H9 (cell line): ENCODE results near the gene KAZN. TPM values are rescaled to one million over a fixed set of nuclear protein-coding genes. Genes with fewer than 3 reads are reported as not detected.

Experiments
- DNase-seq: peaks from one replicate; pipeline ENCODE4 v3.0.0-alpha.2; 2017
- H2AFZ ChIP-seq: one replicate; pipeline ENCODE4 v1.6.1; 2013; ENCODE audit warnings: mild to moderate bottlenecking, low read length, control low read depth, moderate library complexity
- H2AK5ac ChIP-seq: 2 replicates; pipeline ENCODE4 v1.6.1; 2013; ENCODE audit warnings: low read length, control low read depth, mixed read lengths; ENCODE audit not compliant: insufficient read length
- H2BK120ac ChIP-seq: one replicate; pipeline ENCODE4 v1.6.1; 2013; ENCODE audit warnings: low read depth, mild to moderate bottlenecking, low read length, control low read depth, inconsistent platforms; ENCODE audit not compliant: poor library complexity, severe bottlenecking
- H2BK12ac ChIP-seq: 2 replicates; pipeline ENCODE4 v1.6.1; 2013; ENCODE audit warnings: low read length, control low read depth, mixed read lengths, low read depth; ENCODE audit not compliant: insufficient read length
- H2BK15ac ChIP-seq: 2 replicates; pipeline ENCODE4 v1.6.1; 2013; ENCODE audit warnings: low read depth, low read length, control low read depth
- H2BK20ac ChIP-seq: one replicate; pipeline ENCODE4 v1.6.1; 2013; ENCODE audit warnings: low read depth, mild to moderate bottlenecking, low read length, control low read depth, inconsistent platforms; ENCODE audit not compliant: poor library complexity, severe bottlenecking
- H2BK5ac ChIP-seq: 2 replicates; pipeline ENCODE4 v1.6.1; 2013; ENCODE audit warnings: low read length, control low read depth, mixed read lengths; ENCODE audit not compliant: insufficient read length
- H3K14ac ChIP-seq: 2 replicates; pipeline ENCODE4 v1.6.1; 2013; ENCODE audit warnings: low read length, control low read depth; ENCODE audit not compliant: insufficient read depth
- H3K18ac ChIP-seq: 2 replicates; pipeline ENCODE4 v1.6.1; 2013; ENCODE audit warnings: low read depth, mild to moderate bottlenecking, mixed read lengths, low read length, control low read depth; ENCODE audit not compliant: insufficient read length
- H3K23ac ChIP-seq: 2 replicates; pipeline ENCODE4 v1.6.1; 2013; ENCODE audit warnings: low read length, control low read depth, mixed read lengths, low read depth; ENCODE audit not compliant: insufficient read length
- H3K23me2 ChIP-seq: 2 replicates; pipeline ENCODE4 v1.6.1; 2013; ENCODE audit warnings: low read depth, mild to moderate bottlenecking, mixed read lengths, low read length, control low read depth; ENCODE audit not compliant: insufficient read length, poor library complexity, severe bottlenecking
- H3K27ac ChIP-seq: 2 replicates; pipeline ENCODE4 v1.5.1; 2013; ENCODE audit warnings: low read length, control low read depth, mixed read lengths, low read depth; ENCODE audit not compliant: insufficient read length
- H3K27me3 ChIP-seq: 2 replicates; pipeline ENCODE4 v1.6.1; 2013; ENCODE audit warnings: low read length, control low read depth, inconsistent platforms; ENCODE audit not compliant: insufficient read depth
- H3K4ac ChIP-seq: 2 replicates; pipeline ENCODE4 v1.6.1; 2013; ENCODE audit warnings: low read depth, mild to moderate bottlenecking, control low read depth, inconsistent platforms, low read length, moderate library complexity
- H3K4me1 ChIP-seq: 2 replicates; pipeline ENCODE4 v1.6.1; 2013; ENCODE audit warnings: low read length, control low read depth, inconsistent platforms; ENCODE audit not compliant: insufficient read depth
- H3K4me2 ChIP-seq: 2 replicates; pipeline ENCODE4 v1.6.1; 2013; ENCODE audit warnings: low read length, control low read depth, mixed read lengths; ENCODE audit not compliant: insufficient read length, insufficient read depth
- H3K56ac ChIP-seq: 2 replicates; pipeline ENCODE4 v1.6.1; 2013; ENCODE audit warnings: low read depth, mild to moderate bottlenecking, mixed read lengths, low read length, control low read depth; ENCODE audit not compliant: insufficient read length
- H3K79me1 ChIP-seq: 2 replicates; pipeline ENCODE4 v1.6.1; 2013; ENCODE audit warnings: low read depth, mild to moderate bottlenecking, moderate library complexity, low read length, control low read depth, inconsistent platforms; ENCODE audit not compliant: insufficient read depth, poor library complexity, severe bottlenecking
- H3K79me2 ChIP-seq: 2 replicates; pipeline ENCODE4 v1.6.1; 2013; ENCODE audit warnings: low read length, control low read depth, inconsistent platforms; ENCODE audit not compliant: insufficient read depth
- H3K9ac ChIP-seq: 2 replicates; pipeline ENCODE4 v1.6.1; 2013; ENCODE audit warnings: low read length, control low read depth, mixed read lengths; ENCODE audit not compliant: insufficient read length; ENCODE audit errors: extremely low read depth
- H3K9me3 ChIP-seq: one replicate; pipeline ENCODE4 v1.6.1; 2013; ENCODE audit warnings: low read depth, low read length, inconsistent platforms; ENCODE audit not compliant: control insufficient read depth
- H3T11ph ChIP-seq: one replicate; pipeline ENCODE4 v1.6.1; 2013; ENCODE audit warnings: mild to moderate bottlenecking, low read length, control low read depth, inconsistent platforms
- H4K20me1 ChIP-seq: one replicate; pipeline ENCODE4 v1.6.1; 2013; ENCODE audit not compliant: control insufficient read depth, insufficient read length, insufficient read depth
- H4K5ac ChIP-seq: 2 replicates; pipeline ENCODE4 v1.6.1; 2013; ENCODE audit warnings: low read depth, mild to moderate bottlenecking, mixed read lengths, low read length, control low read depth; ENCODE audit not compliant: insufficient read length
- H4K8ac ChIP-seq: replicated peaks from 2 replicates; pipeline ENCODE4 v1.6.1; 2013; ENCODE audit warnings: low read length, control low read depth, mixed read lengths, low read depth; ENCODE audit not compliant: insufficient read length
- H4K91ac ChIP-seq: 2 replicates; pipeline ENCODE4 v1.6.1; 2013; ENCODE audit warnings: low read depth, mild to moderate bottlenecking, moderate library complexity, mixed read lengths, low read length, control low read depth; ENCODE audit not compliant: insufficient read length
- H3K27ac Mint-ChIP-seq, 3 experiments: 2 replicates in 2 of 3; 3 replicates in 1 of 3; pipeline ENCODE4 v1.8.0; 2020 to 2021; ENCODE audit warnings: mixed read lengths in 3 of 3, mild to moderate bottlenecking in 1 of 3, moderate library complexity in 1 of 3
- H3K27me3 Mint-ChIP-seq: 2 replicates; pipeline ENCODE4 v1.8.0; 2021; ENCODE audit warnings: low read depth, mild to moderate bottlenecking, moderate library complexity, mixed read lengths
- H3K36me3 Mint-ChIP-seq, 3 experiments: 2 replicates in 2 of 3; 3 replicates in 1 of 3; pipeline ENCODE4 v1.8.0; 2020 to 2021; ENCODE audit warnings: low read depth in 3 of 3, mixed read lengths in 3 of 3; ENCODE audit not compliant: insufficient read depth in 1 of 3
- H3K4me1 Mint-ChIP-seq, 2 experiments: 2 replicates each; pipeline ENCODE4 v1.8.0; 2020; ENCODE audit warnings: mixed read lengths in 2 of 2
- H3K4me3 Mint-ChIP-seq, 2 experiments: 2 replicates in 1 of 2; 3 replicates in 1 of 2; pipeline ENCODE4 v1.8.0; 2020 to 2021; ENCODE audit warnings: mild to moderate bottlenecking in 2 of 2, mixed read lengths in 2 of 2, moderate library complexity in 1 of 2
- H3K9me3 Mint-ChIP-seq, 2 experiments: 2 replicates in 1 of 2; 3 replicates in 1 of 2; pipeline ENCODE4 v1.8.0; 2020; ENCODE audit warnings: mild to moderate bottlenecking in 2 of 2, mixed read lengths in 2 of 2, moderate library complexity in 1 of 2
- CTCF ChIP-seq: fragments of 200-600 bp; sonication (generic); conservative IDR thresholded peaks from 3 replicates; pipeline ENCODE4 v1.8.0; 2021; ENCODE audit warnings: antibody characterized with exemption, mild to moderate bottlenecking
- WGBS: extraction: QIAGEN DNeasy Blood & Tissue Kit; methylation state at CpG from one replicate; pipeline ENCODE4 v1.1.7; 2013; ENCODE audit warnings: missing lambda C conversion rate, low lambda C conversion rate, mixed read lengths; ENCODE audit not compliant: insufficient read length; ENCODE audit errors: extremely low coverage; 5-methylcytosine and 5-hydroxymethylcytosine counted together
- total RNA-seq: library from RNA; stranded (reverse); gene quantifications from 2 replicates; pipeline ENCODE4 v1.2.1, GENCODE V29; 2021

The KAZN gene
- total RNA-seq, 1 experiment from 2014 or later: 7.6 TPM

GRCh38 chr1:14946684-14947238, 348.3 kb downstream of the KAZN start:
- Histone ChIP-seq H3K56ac (no peak overlapping the region), H3K18ac (no peak overlapping the region), H3T11ph (no peak overlapping the region), H2BK15ac (no peak overlapping the region), H3K79me1 (no peaks in the 10 kb centered on the region), H4K8ac (no peak overlapping the region), H2AK5ac (no peak overlapping the region), H3K27me3 (no peaks in the 10 kb centered on the region), H3K4ac (no peak overlapping the region), H3K4me2 (no peak overlapping the region), H3K14ac (no peak overlapping the region), H3K79me2 (no peaks in the 10 kb centered on the region), H4K91ac (no peak overlapping the region), H3K23me2 (no peaks in the 10 kb centered on the region), H4K5ac (no peak overlapping the region), H3K9me3 (no peaks in the 10 kb centered on the region), H3K9ac (no peak overlapping the region), H2BK20ac (no peak overlapping the region), H2BK120ac (no peak overlapping the region), H2BK12ac (no peak overlapping the region), H2AFZ (no peak overlapping the region), H3K23ac (no peak overlapping the region), H4K20me1 (no peaks in the 10 kb centered on the region), H2BK5ac (no peak overlapping the region), H3K4me1 (peaks cover 4% of the 10 kb centered on the region; the same call in 1 of the 2 replicates), H3K27ac (no peak overlapping the region)
- TF ChIP-seq CTCF: no peak
- Mint-ChIP-seq H3K4me3 (no peak overlapping the region), H3K36me3 (no peaks in the 10 kb centered on the region), H3K27ac (no peak overlapping the region), H3K9me3 (no peaks in the 10 kb centered on the region; a peak in 1 of 5 replicates), H3K4me1 (peaks cover 37 to 58% of the 10 kb centered on the region in 2 experiments), H3K27me3 (no peaks in the 10 kb centered on the region; the same call in 1 of the 2 replicates)
- WGBS: no CpG with 5 or more reads among the region's 14 CpGs
- DNase-seq: no peak
